ENCODE data around the gene ALKBH1.

Gene ALKBH1

GRCh38 chr14:77730976-77731497 is 23.2 kb upstream of the ALKBH1 start:
- no peak for DNase-seq (ENCODE audit: low spot score)
- TF ChIP-seq, protein P1, sequence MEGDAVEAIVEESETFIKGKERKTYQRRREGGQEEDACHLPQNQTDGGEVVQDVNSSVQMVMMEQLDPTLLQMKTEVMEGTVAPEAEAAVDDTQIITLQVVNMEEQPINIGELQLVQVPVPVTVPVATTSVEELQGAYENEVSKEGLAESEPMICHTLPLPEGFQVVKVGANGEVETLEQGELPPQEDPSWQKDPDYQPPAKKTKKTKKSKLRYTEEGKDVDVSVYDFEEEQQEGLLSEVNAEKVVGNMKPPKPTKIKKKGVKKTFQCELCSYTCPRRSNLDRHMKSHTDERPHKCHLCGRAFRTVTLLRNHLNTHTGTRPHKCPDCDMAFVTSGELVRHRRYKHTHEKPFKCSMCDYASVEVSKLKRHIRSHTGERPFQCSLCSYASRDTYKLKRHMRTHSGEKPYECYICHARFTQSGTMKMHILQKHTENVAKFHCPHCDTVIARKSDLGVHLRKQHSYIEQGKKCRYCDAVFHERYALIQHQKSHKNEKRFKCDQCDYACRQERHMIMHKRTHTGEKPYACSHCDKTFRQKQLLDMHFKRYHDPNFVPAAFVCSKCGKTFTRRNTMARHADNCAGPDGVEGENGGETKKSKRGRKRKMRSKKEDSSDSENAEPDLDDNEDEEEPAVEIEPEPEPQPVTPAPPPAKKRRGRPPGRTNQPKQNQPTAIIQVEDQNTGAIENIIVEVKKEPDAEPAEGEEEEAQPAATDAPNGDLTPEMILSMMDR (IDR thresholded peaks at IDR 0.05; ENCODE audit: extremely low read depth, missing control alignments): no peak

DNA sequence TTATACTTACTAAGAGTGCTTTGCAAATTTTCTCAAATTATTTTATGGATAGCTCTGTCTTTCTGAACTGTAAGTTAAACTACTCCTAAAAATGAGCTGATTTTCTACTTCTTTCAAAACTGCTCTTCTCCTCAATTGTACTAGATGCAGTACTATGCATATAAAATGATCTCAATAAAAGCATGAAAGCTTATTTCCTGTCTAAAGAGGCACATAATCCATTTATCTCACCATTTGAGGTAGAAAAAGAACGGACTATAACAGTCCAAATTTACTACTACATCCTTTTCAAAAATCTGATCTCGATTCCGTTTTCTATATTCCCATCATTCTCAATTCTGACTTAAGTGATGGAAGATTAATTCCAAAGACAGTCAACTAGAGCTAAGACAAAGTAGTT is 14.5 kb upstream of the ALKBH1 start:
- no peak for DNase-seq (ENCODE audit: low spot score)
- TF ChIP-seq, protein P1 (IDR thresholded peaks at IDR 0.05; ENCODE audit: extremely low read depth, missing control alignments): no peak

- TF ChIP-seq, protein P1 (IDR thresholded peaks at IDR 0.05; ENCODE audit: extremely low read depth, missing control alignments): no peak
- no peak for DNase-seq (ENCODE audit: low spot score)
These were observed 13.6 kb upstream of the ALKBH1 start for GRCh38 chr14:77721437-77721836.

- DNase-seq (ENCODE audit: low spot score): no peak
- TF ChIP-seq, protein P1 (IDR thresholded peaks at IDR 0.05; ENCODE audit: extremely low read depth, missing control alignments): no peak
These were observed 9.9 kb upstream of the ALKBH1 start for GRCh38 chr14:77717608-77718305.

- TF ChIP-seq, protein P1 (IDR thresholded peaks at IDR 0.05; ENCODE audit: extremely low read depth, missing control alignments): no peak
These were observed 7.1 kb upstream of the ALKBH1 start for GRCh38 chr14:77714926-77715325.

GRCh38 chr14:77710364-77710763 is 2.5 kb upstream of the ALKBH1 start:
- DNase-seq (ENCODE audit: low spot score): no peak
- TF ChIP-seq, protein P1 (IDR thresholded peaks at IDR 0.05; ENCODE audit: extremely low read depth, missing control alignments): no peak

More at GRCh38 chr14:77714926-77715325, 7.1 kb upstream of the ALKBH1 start:
- no peak for DNase-seq (ENCODE audit: low spot score)

DNA sequence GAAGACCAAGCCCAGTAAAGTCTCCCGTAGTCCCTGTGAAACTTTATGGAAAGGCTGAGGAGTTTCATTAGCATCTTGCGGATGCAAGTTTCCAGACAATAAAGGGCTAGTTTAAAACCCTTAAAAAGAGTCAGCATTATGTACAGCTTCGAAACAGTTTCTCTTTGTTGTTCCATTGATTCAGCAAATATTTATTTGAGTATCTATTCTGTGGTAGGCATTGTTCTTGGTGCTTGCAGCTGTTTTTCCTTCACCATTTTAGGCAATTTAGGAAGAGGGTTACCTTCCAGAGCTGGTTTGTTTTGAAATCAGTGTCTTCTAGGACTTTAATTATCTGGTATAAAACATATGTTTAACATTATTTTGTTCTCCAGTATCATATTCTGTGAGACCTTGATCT is 1.6 kb upstream of the ALKBH1 start:
- TF ChIP-seq, protein P1 (IDR thresholded peaks at IDR 0.05; ENCODE audit: extremely low read depth, missing control alignments): no peak
- DNase-seq (ENCODE audit: low spot score): no peak

All from GM20000 (cell line).